Fibroblast of lung (primary cell): Measurements from ENCODE around the gene NEK1.

Experiments used
- EZH2 ChIP-seq: IDR thresholded peaks from 2 replicates; pipeline ENCODE4 v1.5.1; 2012; ENCODE audit warnings: low read length, control low read depth, mild to moderate bottlenecking; ENCODE audit errors: missing control alignments
- TF ChIP-seq, protein P1 (sequence below), 2 donors: IDR thresholded peaks in 1 of 2; conservative IDR thresholded peaks in 1 of 2; 1 replicate in 1 of 2; 2 replicates in 1 of 2; pipeline ENCODE4 v1.5.1; 2011 to 2012; ENCODE audit warnings: low read length in 2 of 2, control low read depth in 1 of 2, inconsistent platforms in 1 of 2, low read depth in 1 of 2, mild to moderate bottlenecking in 1 of 2

DNA sequence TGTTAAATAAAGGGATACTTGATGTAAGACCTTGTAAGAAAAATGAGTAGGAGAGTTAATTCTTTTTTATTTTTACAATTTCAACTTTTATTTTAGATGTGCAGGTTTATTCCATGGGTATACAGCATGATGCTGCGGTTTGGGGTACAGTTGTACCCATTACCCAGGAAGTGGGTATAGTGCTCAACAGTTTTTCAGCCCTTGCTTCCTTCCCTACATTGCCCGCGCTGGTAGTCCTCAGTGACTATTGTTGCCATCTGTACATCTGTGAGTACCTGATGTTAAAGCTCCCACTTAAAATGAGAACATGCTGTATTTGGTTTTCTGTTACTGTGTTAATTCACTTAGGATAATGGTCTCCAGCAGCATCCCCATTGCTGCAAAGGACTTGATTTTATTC, 17.7 kb upstream of the NEK1 start:
- TF ChIP-seq, protein P1, sequence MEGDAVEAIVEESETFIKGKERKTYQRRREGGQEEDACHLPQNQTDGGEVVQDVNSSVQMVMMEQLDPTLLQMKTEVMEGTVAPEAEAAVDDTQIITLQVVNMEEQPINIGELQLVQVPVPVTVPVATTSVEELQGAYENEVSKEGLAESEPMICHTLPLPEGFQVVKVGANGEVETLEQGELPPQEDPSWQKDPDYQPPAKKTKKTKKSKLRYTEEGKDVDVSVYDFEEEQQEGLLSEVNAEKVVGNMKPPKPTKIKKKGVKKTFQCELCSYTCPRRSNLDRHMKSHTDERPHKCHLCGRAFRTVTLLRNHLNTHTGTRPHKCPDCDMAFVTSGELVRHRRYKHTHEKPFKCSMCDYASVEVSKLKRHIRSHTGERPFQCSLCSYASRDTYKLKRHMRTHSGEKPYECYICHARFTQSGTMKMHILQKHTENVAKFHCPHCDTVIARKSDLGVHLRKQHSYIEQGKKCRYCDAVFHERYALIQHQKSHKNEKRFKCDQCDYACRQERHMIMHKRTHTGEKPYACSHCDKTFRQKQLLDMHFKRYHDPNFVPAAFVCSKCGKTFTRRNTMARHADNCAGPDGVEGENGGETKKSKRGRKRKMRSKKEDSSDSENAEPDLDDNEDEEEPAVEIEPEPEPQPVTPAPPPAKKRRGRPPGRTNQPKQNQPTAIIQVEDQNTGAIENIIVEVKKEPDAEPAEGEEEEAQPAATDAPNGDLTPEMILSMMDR (conservative IDR thresholded peaks at IDR 0.05 in 1 of 2, IDR thresholded peaks at IDR 0.05 in 1 of 2; ENCODE audit: low read depth in 1 of 2, low read length in 2 of 2), result no peak
- no peak for TF ChIP-seq EZH2
